ENCODE data around the gene SLC7A14.

DNA sequence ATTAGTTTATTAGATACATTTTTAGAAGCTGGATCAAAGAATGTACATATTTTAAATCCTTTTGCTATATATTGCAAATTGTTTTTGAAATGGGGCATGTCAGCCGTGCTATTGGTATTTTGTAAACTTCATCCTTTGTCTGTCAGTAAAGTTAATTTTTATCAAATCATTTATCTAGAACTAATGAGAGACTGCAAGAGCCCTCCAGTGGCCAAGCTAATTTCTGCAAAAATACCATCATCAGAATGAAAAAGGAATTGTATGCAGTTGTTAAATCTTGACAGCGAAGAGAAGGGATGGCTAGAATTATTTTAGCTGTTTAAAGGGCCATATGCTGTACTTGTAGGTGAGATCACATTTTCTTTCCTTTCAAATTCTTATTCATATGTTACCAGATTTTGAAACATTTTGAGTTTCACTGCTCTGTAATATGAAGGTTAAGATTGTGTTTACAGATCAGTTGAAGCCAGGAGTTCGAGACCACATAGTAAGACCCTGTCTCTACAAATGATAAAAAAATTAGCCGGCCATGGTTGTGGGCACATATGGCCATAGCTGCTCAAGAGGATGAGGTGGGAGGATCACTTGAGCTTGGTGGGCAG lies 175.3 kb downstream of the SLC7A14 start:
- no peak for TF ChIP-seq POLR2A (IDR thresholded peaks at IDR 0.05; ENCODE audit: low read depth, low read length)
- no peak for TF ChIP-seq POLR2AphosphoS5 (IDR thresholded peaks at IDR 0.05; ENCODE audit: low read depth, low read length)
- no peak for TF ChIP-seq TAF1 (IDR thresholded peaks at IDR 0.05; ENCODE audit: borderline replicate concordance, low read depth, low read length)
